H1 (cell line): Measurements from ENCODE around the gene MRPL20. TPM values are rescaled to one million over a fixed set of nuclear protein-coding genes. Genes with fewer than 3 reads are reported as not detected.

Source experiments
- CHD1 ChIP-seq: IDR thresholded peaks from 2 replicates; pipeline ENCODE4 v1.6.1; 2012; ENCODE audit warnings: low read depth, low read length, improper control_type of control experiment
- EZH2 ChIP-seq: fragments of 200-600 bp; sonication (generic); IDR thresholded peaks from 2 replicates; pipeline ENCODE4 v1.7.1; 2012; ENCODE audit warnings: low read depth, mild to moderate bottlenecking, moderate library complexity, low read length, inconsistent platforms; ENCODE audit not compliant: severe bottlenecking
- JUN ChIP-seq: IDR thresholded peaks from 2 replicates; pipeline ENCODE4 v1.6.1; 2011; ENCODE audit warnings: low read depth, mild to moderate bottlenecking, improper control_type of control experiment, low read length
- POLR2AphosphoS5 ChIP-seq: IDR thresholded peaks from 2 replicates; pipeline ENCODE4 v1.6.1; 2011; ENCODE audit warnings: low read depth, low read length
- RBBP5 ChIP-seq: IDR thresholded peaks from 2 replicates; pipeline ENCODE4 v1.7.1; 2012; ENCODE audit warnings: low read depth, mild to moderate bottlenecking, inconsistent platforms, low read length, moderate library complexity, borderline replicate concordance
- RNF2 ChIP-seq: fragments of 200-900, 300-1000 bp; sonication (generic); IDR thresholded peaks from 2 replicates; pipeline ENCODE4 v1.7.1; 2016; ENCODE audit warnings: borderline replicate concordance, low read depth, mild to moderate bottlenecking, antibody characterized with exemption, low read length; ENCODE audit not compliant: poor library complexity, severe bottlenecking; ENCODE audit errors: missing control alignments
- SP1 ChIP-seq: IDR thresholded peaks from 2 replicates; pipeline ENCODE4 v1.6.1; 2011; ENCODE audit warnings: low read depth, low read length
- SUZ12 ChIP-seq: fragments of 200-600 bp; sonication (generic); IDR thresholded peaks from 2 replicates; pipeline ENCODE4 v1.6.1; 2012; ENCODE audit warnings: mild to moderate bottlenecking, inconsistent platforms, low read length, moderate library complexity, mixed read lengths
- YY1 ChIP-seq: IDR thresholded peaks from 2 replicates; pipeline ENCODE4 v1.6.1; 2011; ENCODE audit warnings: low read depth, mild to moderate bottlenecking, low read length
- polyA plus RNA-seq, 7 experiments: library from polyadenylated mRNA; depleted of rRNA in 3 of 7; stranded (reverse) in 5 of 7; unstranded in 2 of 7; fragments of >200 nt in 5 of 7; fragments of 200-250 nt in 2 of 7; gene quantifications; 1 replicate in 5 of 7; 2 replicates in 1 of 7; 4 replicates in 1 of 7; pipeline versions ENCODE4 v1.2.1 to v1.2.3, GENCODE V29; 2011 to 2013; ENCODE audit warnings: missing spikeins in 2 of 7, mixed read lengths in 2 of 7
- total RNA-seq: library from RNA; stranded (reverse); fragmentation: NEBNext Ultra II Directional; extraction: Animal tissue kit (Norgen Biotek cat#: 25700); gene quantifications from 2 replicates; pipeline ENCODE4 v1.2.1, GENCODE V29; 2021
- TF ChIP-seq, protein P1 (sequence below): fragments of 300-600 bp; sonication (generic); IDR thresholded peaks from 2 replicates; pipeline ENCODE4 v1.7.1; 2012; ENCODE audit warnings: low read length, moderate library complexity, mild to moderate bottlenecking, inconsistent platforms; ENCODE audit not compliant: insufficient replicate concordance

Gene MRPL20
- total and polyA plus RNA-seq, 2 of the 8 experiments (the other 6 are each of a cell fraction or from before 2014, with no cell fraction given), result 126 to 151 TPM

DNA sequence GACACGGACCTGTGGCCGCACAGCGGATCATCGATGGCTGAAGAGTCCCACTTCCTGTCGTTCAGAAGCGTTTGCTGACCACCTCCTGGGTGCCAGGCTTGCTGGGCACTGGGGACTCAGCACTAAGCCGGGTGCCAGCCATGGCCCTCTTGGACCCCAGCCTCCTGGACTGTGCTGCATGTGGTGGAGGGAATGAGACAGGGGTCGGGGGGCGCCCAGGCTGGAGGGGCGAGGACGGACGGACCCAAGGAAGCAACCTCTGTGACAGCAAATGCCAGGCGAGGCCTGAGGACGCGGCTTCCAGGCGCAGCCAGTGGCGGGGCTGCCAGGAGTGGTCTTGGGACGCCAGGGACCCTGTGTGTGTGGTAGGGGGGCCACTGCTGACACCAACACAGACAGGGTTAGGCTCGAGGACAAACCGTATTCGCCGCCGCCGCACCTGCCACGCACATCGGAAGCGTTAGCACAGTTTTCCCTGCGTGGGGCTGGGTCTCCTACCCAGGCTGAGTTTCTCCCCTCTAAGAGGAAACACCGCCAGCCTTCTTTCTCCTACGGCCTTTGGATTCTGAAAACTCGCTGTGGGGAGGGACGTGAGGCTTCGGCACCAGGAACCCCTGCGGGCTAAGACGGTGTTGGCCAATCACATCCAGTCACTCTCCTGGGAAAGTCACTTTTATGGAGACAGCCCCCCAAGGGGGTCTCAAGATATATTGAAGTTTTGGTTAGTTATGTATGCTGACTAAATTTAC is 45.7 kb downstream of the MRPL20 start (continued):
- TF ChIP-seq, protein P1, sequence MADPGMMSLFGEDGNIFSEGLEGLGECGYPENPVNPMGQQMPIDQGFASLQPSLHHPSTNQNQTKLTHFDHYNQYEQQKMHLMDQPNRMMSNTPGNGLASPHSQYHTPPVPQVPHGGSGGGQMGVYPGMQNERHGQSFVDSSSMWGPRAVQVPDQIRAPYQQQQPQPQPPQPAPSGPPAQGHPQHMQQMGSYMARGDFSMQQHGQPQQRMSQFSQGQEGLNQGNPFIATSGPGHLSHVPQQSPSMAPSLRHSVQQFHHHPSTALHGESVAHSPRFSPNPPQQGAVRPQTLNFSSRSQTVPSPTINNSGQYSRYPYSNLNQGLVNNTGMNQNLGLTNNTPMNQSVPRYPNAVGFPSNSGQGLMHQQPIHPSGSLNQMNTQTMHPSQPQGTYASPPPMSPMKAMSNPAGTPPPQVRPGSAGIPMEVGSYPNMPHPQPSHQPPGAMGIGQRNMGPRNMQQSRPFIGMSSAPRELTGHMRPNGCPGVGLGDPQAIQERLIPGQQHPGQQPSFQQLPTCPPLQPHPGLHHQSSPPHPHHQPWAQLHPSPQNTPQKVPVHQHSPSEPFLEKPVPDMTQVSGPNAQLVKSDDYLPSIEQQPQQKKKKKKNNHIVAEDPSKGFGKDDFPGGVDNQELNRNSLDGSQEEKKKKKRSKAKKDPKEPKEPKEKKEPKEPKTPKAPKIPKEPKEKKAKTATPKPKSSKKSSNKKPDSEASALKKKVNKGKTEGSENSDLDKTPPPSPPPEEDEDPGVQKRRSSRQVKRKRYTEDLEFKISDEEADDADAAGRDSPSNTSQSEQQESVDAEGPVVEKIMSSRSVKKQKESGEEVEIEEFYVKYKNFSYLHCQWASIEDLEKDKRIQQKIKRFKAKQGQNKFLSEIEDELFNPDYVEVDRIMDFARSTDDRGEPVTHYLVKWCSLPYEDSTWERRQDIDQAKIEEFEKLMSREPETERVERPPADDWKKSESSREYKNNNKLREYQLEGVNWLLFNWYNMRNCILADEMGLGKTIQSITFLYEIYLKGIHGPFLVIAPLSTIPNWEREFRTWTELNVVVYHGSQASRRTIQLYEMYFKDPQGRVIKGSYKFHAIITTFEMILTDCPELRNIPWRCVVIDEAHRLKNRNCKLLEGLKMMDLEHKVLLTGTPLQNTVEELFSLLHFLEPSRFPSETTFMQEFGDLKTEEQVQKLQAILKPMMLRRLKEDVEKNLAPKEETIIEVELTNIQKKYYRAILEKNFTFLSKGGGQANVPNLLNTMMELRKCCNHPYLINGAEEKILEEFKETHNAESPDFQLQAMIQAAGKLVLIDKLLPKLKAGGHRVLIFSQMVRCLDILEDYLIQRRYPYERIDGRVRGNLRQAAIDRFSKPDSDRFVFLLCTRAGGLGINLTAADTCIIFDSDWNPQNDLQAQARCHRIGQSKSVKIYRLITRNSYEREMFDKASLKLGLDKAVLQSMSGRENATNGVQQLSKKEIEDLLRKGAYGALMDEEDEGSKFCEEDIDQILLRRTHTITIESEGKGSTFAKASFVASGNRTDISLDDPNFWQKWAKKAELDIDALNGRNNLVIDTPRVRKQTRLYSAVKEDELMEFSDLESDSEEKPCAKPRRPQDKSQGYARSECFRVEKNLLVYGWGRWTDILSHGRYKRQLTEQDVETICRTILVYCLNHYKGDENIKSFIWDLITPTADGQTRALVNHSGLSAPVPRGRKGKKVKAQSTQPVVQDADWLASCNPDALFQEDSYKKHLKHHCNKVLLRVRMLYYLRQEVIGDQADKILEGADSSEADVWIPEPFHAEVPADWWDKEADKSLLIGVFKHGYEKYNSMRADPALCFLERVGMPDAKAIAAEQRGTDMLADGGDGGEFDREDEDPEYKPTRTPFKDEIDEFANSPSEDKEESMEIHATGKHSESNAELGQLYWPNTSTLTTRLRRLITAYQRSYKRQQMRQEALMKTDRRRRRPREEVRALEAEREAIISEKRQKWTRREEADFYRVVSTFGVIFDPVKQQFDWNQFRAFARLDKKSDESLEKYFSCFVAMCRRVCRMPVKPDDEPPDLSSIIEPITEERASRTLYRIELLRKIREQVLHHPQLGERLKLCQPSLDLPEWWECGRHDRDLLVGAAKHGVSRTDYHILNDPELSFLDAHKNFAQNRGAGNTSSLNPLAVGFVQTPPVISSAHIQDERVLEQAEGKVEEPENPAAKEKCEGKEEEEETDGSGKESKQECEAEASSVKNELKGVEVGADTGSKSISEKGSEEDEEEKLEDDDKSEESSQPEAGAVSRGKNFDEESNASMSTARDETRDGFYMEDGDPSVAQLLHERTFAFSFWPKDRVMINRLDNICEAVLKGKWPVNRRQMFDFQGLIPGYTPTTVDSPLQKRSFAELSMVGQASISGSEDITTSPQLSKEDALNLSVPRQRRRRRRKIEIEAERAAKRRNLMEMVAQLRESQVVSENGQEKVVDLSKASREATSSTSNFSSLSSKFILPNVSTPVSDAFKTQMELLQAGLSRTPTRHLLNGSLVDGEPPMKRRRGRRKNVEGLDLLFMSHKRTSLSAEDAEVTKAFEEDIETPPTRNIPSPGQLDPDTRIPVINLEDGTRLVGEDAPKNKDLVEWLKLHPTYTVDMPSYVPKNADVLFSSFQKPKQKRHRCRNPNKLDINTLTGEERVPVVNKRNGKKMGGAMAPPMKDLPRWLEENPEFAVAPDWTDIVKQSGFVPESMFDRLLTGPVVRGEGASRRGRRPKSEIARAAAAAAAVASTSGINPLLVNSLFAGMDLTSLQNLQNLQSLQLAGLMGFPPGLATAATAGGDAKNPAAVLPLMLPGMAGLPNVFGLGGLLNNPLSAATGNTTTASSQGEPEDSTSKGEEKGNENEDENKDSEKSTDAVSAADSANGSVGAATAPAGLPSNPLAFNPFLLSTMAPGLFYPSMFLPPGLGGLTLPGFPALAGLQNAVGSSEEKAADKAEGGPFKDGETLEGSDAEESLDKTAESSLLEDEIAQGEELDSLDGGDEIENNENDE, result no peak
- TF ChIP-seq EZH2 (no peak), RNF2 (no peak), RBBP5 (no peak), SP1 (no peak), CHD1 (no peak), POLR2AphosphoS5 (no peak), YY1 (no peak), SUZ12 (no peak), JUN (no peak)
